GM18907 (cell line): Measurements from ENCODE around the gene HIVEP1.

Experiments used
- ATAC-seq: cut with Tn5 transposase; IDR thresholded peaks from one replicate; pipeline ENCODE4 v1.9.1; 2021; ENCODE audit warnings: mild to moderate bottlenecking, moderate library complexity; ENCODE audit not compliant: unreplicated experiment

The HIVEP1 gene

GRCh38 chr6:12017263-12017662 is 5.2 kb downstream of the HIVEP1 start:
- ATAC-seq, result no peak

GRCh38 chr6:12017876-12018401 is 5.8 kb downstream of the HIVEP1 start:
- no peak for ATAC-seq

- no peak for ATAC-seq
Observed at GRCh38 chr6:12020187-12020791, 8.2 kb downstream of the HIVEP1 start.

DNA sequence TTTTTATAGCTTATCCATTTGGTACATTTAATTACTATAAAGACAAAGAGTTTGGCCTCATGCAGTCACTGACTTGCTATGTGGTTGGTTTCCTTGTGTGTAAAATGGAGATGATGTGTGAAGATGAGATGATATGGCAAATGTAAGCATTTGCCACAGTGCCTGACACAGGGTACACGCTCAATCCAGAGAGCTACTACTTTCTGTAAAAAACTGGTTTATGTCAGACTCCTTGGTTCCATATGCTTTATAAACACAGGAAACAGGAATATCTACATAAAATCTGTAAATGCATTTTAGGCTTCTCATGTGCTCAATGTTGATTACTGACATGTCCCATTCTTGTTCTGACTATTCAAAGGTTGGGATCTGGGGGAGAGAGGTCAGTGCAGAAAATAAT is 10.4 kb downstream of the HIVEP1 start:
- no peak for ATAC-seq

- ATAC-seq, result no peak
Observed at GRCh38 chr6:12022953-12023388, 10.9 kb downstream of the HIVEP1 start.

GRCh38 chr6:12024216-12024615 is 12.1 kb downstream of the HIVEP1 start:
- no peak for ATAC-seq

GRCh38 chr6:12024699-12025434 is 12.8 kb downstream of the HIVEP1 start:
- ATAC-seq, result no peak

GRCh38 chr6:12026120-12026519 is 14.0 kb downstream of the HIVEP1 start:
- no peak for ATAC-seq

- ATAC-seq, result no peak
Observed at GRCh38 chr6:12026833-12027232, 14.7 kb downstream of the HIVEP1 start.

- no peak for ATAC-seq
Observed at GRCh38 chr6:12028213-12028612, 16.1 kb downstream of the HIVEP1 start.

GRCh38 chr6:12029979-12030737 is 18.0 kb downstream of the HIVEP1 start:
- no peak for ATAC-seq

DNA sequence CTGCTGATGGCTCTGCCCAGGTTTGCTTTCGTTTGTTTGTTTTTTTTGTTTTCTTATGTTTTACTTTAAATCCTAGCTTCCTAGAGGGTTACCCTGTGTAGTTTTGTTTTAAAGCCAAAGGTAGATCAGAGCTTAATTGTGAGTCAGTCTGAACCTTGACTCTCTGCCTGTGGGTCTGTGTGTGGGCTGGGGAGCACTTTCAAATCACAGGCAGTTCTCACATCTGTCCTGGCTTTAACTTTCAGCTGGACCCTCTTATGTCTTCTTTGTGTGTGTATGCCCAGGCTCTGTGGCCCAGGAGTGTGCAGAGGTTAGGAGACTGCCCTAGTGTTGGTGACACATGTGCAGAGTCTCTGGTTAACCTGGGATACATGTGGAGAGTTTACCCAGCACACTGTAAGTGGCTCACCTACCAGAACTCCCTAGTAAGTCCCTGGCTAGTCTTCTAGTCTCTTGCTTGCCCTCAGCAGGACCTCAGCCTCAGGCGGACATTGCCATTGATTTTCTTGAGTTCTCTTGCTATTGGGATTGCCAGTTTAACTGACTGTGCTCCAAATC is 19.0 kb downstream of the HIVEP1 start:
- ATAC-seq, result no peak

GRCh38 chr6:12032783-12033573 is 20.9 kb downstream of the HIVEP1 start:
- ATAC-seq, result no peak

- ATAC-seq, result no peak
Observed at GRCh38 chr6:12033770-12034169, 21.7 kb downstream of the HIVEP1 start.

- no peak for ATAC-seq
Observed at GRCh38 chr6:12034349-12034748, 22.2 kb downstream of the HIVEP1 start.

DNA sequence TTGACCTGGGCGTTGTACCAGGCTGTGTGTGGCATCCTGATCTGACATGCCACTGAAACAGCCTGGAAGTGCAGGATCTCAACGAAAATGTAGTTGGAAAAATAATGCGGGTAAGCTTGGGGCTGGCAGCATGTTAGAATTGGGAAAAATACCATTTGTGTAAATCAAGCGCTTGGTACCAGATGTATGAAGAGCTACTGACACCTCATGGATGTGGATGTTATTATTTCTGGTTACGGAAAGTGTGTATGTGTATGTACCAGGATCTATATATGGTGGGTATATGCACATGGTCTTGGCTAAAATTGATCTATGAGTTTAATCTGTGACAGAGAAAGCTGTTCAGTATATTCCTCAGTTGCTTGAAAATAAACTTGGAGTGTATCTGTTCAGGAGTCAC is 22.7 kb downstream of the HIVEP1 start:
- ATAC-seq, result no peak

DNA sequence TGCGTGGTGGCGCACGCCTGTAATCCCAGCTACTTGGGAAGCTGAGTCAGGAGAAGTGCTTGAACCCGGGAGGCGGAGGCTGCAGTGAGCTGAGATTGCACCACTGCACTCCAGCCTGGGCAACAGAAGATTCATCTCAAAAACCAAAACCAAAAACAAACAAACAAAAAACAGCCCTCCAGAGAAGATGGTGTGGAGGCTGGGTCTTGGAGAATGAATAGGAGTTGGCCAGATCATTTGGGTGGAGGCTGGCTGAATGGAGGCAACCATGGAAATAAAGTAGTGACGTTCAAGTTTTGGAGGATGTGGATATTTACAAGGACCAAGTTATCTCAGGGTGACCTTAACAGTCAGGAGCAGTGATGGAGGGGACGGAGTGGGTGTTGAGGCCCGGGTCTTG is 24.7 kb downstream of the HIVEP1 start:
- no peak for ATAC-seq

DNA sequence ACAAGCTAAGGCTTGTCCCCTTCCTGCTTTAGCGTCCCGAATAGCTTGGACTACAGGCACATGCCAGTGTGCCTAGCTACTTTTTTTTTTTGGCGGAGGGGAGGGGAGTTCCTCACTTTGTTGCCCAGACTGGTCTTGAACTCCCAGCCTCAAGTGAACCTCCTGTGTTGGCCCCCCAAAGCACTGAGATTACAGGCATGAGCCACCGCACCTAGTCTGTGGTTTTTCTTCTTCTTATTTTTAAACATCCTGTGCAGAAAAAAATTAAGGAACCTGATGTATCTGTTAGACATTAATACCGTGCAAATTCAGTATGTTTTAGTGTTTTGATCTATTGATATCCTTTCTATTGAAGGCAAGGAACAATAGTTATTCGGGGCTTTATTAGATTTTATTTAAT is 25.7 kb downstream of the HIVEP1 start:
- ATAC-seq, result no peak

GRCh38 chr6:12039540-12040459 is 27.7 kb downstream of the HIVEP1 start:
- no peak for ATAC-seq

DNA sequence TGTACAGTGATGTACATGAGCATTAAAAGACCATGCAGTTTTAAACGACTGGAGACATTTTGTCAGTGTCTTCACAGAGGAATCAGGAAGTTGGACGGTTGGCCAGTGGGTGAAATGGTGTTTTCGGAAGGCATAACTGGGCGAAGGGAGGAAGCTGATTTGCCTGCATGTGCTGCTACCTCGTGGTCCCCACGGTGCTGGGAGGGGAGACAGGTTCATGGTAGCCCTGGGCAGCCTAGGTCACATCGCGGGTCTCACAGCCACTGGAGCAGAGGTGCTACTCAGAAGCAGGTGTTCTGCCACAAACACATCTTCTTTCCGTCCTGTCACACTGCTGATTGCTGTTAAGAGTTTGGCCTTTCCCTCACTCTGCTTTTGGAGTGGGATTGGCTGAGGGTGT is 35.2 kb downstream of the HIVEP1 start:
- peak; percentile 30 for ATAC-seq
